ENCODE data around the gene CMIP.

CMIP gene

DNA sequence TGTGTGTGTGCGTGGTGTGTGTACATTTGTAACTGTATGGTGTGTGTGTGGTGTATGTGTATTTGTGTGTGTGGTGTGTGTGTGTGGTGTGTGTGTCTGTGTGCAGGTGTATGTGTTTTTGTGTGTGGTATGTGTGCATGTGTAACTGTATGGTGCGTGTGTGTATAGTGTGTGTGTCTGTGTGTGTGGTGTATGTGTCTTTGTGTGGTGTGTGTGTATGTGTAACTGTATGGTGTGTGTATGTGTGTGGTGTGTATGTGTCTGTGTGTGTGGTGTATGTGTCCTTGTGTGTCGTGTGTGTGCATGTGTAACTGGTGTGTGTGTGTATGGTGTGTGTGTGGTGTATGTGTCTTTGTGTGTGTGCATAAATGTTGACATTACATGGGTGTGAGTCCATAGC lies 170.8 kb downstream of the CMIP start:
- peaks cover 6% of the 10 kb centered on the region; the same call in 1 of the 2 replicates for H3K79me2 ChIP-seq (ENCODE audit: insufficient read depth, low read length)
- H3K4me1 ChIP-seq (ENCODE audit: insufficient read depth, low read length, poor library complexity, severe bottlenecking): peaks cover 12% of the 10 kb centered on the region
- no peaks in the 10 kb centered on the region for H3K9me3 ChIP-seq (ENCODE audit: insufficient read depth, low read depth, low read length)
- peaks cover 25% of the 10 kb centered on the region; the same call in 1 of the 2 replicates for H3K36me3 ChIP-seq (ENCODE audit: insufficient read depth, low read length)
- no peaks in the 10 kb centered on the region for H3K27me3 ChIP-seq (ENCODE audit: insufficient read depth, low read length, poor library complexity, severe bottlenecking)
- no peaks in the 10 kb centered on the region for H3K9me2 ChIP-seq (replicated peaks; ENCODE audit: low read depth, low read length)
- TF ChIP-seq, protein P1, sequence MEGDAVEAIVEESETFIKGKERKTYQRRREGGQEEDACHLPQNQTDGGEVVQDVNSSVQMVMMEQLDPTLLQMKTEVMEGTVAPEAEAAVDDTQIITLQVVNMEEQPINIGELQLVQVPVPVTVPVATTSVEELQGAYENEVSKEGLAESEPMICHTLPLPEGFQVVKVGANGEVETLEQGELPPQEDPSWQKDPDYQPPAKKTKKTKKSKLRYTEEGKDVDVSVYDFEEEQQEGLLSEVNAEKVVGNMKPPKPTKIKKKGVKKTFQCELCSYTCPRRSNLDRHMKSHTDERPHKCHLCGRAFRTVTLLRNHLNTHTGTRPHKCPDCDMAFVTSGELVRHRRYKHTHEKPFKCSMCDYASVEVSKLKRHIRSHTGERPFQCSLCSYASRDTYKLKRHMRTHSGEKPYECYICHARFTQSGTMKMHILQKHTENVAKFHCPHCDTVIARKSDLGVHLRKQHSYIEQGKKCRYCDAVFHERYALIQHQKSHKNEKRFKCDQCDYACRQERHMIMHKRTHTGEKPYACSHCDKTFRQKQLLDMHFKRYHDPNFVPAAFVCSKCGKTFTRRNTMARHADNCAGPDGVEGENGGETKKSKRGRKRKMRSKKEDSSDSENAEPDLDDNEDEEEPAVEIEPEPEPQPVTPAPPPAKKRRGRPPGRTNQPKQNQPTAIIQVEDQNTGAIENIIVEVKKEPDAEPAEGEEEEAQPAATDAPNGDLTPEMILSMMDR (conservative IDR thresholded peaks at IDR 0.05; ENCODE audit: low read length): no peak
- TF ChIP-seq EZH2phosphoT487 (IDR thresholded peaks at IDR 0.05; ENCODE audit: borderline replicate concordance): no peak
- H3K4me3 ChIP-seq (ENCODE audit: low read length, poor library complexity, severe bottlenecking): no peak overlapping the region
- no peak overlapping the region for H3K4me2 ChIP-seq (ENCODE audit: low read depth, low read length, poor library complexity, severe bottlenecking)
- H2AFZ ChIP-seq (ENCODE audit: low read length): no peak overlapping the region
- no peaks in the 10 kb centered on the region for H3F3A ChIP-seq (ENCODE audit: low read depth)
- H3K9ac ChIP-seq (ENCODE audit: low read depth, low read length, poor library complexity, severe bottlenecking): no peak overlapping the region
- no peaks in the 10 kb centered on the region for H4K20me1 ChIP-seq (ENCODE audit: insufficient read depth, low read length, poor library complexity, severe bottlenecking)

DNA sequence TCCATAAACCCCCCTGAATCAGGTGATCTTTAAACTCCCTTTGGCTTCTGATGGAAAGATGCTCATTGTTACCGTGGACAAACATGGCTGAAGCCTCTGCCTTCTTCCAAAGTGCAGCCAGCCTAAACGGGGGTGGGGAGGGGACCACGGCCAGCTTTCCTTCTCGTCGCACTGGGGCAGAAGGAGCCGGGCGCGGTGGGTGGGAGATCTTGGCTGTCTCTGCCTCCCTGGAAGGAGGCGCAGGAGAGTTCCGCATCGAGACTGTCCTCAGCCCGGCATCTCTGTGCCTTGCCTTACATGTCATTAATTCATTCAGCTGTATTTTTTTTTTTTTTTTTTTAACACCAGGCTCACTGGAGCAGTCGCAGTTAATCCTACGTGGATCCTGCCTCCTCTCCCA lies 171.2 kb downstream of the CMIP start:
- Histone ChIP-seq H3K27me3 (ENCODE audit: insufficient read depth, low read length, poor library complexity, severe bottlenecking) (no peaks in the 10 kb centered on the region), H2AFZ (ENCODE audit: low read length) (no peak overlapping the region), H3K79me2 (ENCODE audit: insufficient read depth, low read length) (peaks cover 6% of the 10 kb centered on the region; the same call in 1 of the 2 replicates), H4K20me1 (ENCODE audit: insufficient read depth, low read length, poor library complexity, severe bottlenecking) (no peaks in the 10 kb centered on the region), H3K4me3 (ENCODE audit: low read length, poor library complexity, severe bottlenecking) (no peak overlapping the region), H3K9ac (ENCODE audit: low read depth, low read length, poor library complexity, severe bottlenecking) (no peak overlapping the region), H3K9me2 (replicated peaks; ENCODE audit: low read depth, low read length) (no peaks in the 10 kb centered on the region), H3K4me1 (ENCODE audit: insufficient read depth, low read length, poor library complexity, severe bottlenecking) (peaks cover 12% of the 10 kb centered on the region), H3F3A (ENCODE audit: low read depth) (no peaks in the 10 kb centered on the region), H3K36me3 (ENCODE audit: insufficient read depth, low read length) (peaks cover 25% of the 10 kb centered on the region; the same call in 1 of the 2 replicates), H3K9me3 (ENCODE audit: insufficient read depth, low read depth, low read length) (no peaks in the 10 kb centered on the region), H3K4me2 (ENCODE audit: low read depth, low read length, poor library complexity, severe bottlenecking) (no peak overlapping the region)
- TF ChIP-seq, protein P1 (conservative IDR thresholded peaks at IDR 0.05; ENCODE audit: low read length): no peak
- no peak for TF ChIP-seq EZH2phosphoT487 (IDR thresholded peaks at IDR 0.05; ENCODE audit: borderline replicate concordance)

DNA sequence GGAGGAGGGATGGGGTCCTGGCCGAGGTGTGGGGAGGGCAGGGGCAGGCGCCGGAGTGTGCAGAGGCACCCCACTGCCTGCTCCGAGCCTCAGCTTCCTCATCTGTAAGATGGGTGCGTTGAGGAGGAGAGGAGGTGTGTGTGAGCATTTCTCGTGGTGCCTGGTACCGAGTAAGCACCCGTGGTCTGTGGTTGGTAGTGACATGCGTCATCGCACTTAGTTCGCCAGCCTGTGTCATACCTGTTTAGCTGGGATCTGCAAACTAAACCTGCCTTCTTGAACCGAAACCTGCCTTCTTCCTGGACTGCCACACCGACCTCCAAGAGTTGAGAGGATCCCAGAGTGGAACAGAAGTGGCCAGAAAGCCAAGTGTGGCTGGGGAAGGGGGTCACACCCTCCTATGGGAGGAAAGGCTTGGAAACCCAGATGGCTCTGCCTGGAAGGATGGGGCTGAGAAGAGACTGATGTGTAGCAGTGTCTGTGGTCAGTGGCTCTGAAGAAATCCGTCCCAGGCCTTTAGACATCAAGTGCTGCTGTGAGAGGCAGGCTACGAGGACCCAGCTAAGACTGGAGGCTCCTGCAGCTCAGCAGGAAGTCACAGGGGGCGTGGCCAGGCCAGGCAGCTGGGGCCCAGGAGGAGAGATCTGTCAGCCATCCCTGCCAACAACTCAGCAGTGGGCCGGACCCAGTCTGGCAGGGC lies 171.9 kb downstream of the CMIP start:
- Histone ChIP-seq H3K4me2 (ENCODE audit: low read depth, low read length, poor library complexity, severe bottlenecking) (peak overlapping the region; percentile 29), H3K9ac (ENCODE audit: low read depth, low read length, poor library complexity, severe bottlenecking) (no peak overlapping the region), H2AFZ (ENCODE audit: low read length) (no peak overlapping the region), H3K4me3 (ENCODE audit: low read length, poor library complexity, severe bottlenecking) (no peak overlapping the region), H4K20me1 (ENCODE audit: insufficient read depth, low read length, poor library complexity, severe bottlenecking) (no peaks in the 10 kb centered on the region), H3K9me2 (replicated peaks; ENCODE audit: low read depth, low read length) (no peaks in the 10 kb centered on the region), H3K79me2 (ENCODE audit: insufficient read depth, low read length) (peaks cover 6% of the 10 kb centered on the region; the same call in 1 of the 2 replicates), H3K4me1 (ENCODE audit: insufficient read depth, low read length, poor library complexity, severe bottlenecking) (peaks cover 12% of the 10 kb centered on the region), H3K9me3 (ENCODE audit: insufficient read depth, low read depth, low read length) (no peaks in the 10 kb centered on the region), H3K36me3 (ENCODE audit: insufficient read depth, low read length) (peaks cover 23% of the 10 kb centered on the region; the same call in 1 of the 2 replicates), H3F3A (ENCODE audit: low read depth) (no peaks in the 10 kb centered on the region), H3K27me3 (ENCODE audit: insufficient read depth, low read length, poor library complexity, severe bottlenecking) (no peaks in the 10 kb centered on the region)
- TF ChIP-seq, protein P1 (conservative IDR thresholded peaks at IDR 0.05; ENCODE audit: low read length): no peak
- TF ChIP-seq EZH2phosphoT487 (IDR thresholded peaks at IDR 0.05; ENCODE audit: borderline replicate concordance): no peak

All from Loucy (cell line).